HEK293T (cell line): ENCODE results near the gene PPP1CA.

Experiments used
- FOXK2 ChIP-seq: fragments of 450-650 bp; IDR thresholded peaks from 2 replicates; pipeline ENCODE4 v1.6.1; 2016; ENCODE audit warnings: mild to moderate bottlenecking
- LEF1 ChIP-seq: fragments of 450-650 bp; IDR thresholded peaks from 2 replicates; pipeline ENCODE4 v1.6.1; 2017; ENCODE audit warnings: mild to moderate bottlenecking, borderline replicate concordance
- SUZ12 ChIP-seq: fragments of 450-650 bp; IDR thresholded peaks from 2 replicates; pipeline ENCODE4 v1.6.1; 2016; ENCODE audit warnings: mild to moderate bottlenecking
- ZNF384 ChIP-seq: fragments of 450-650 bp; IDR thresholded peaks from 2 replicates; pipeline ENCODE4 v1.6.1; 2016

DNA sequence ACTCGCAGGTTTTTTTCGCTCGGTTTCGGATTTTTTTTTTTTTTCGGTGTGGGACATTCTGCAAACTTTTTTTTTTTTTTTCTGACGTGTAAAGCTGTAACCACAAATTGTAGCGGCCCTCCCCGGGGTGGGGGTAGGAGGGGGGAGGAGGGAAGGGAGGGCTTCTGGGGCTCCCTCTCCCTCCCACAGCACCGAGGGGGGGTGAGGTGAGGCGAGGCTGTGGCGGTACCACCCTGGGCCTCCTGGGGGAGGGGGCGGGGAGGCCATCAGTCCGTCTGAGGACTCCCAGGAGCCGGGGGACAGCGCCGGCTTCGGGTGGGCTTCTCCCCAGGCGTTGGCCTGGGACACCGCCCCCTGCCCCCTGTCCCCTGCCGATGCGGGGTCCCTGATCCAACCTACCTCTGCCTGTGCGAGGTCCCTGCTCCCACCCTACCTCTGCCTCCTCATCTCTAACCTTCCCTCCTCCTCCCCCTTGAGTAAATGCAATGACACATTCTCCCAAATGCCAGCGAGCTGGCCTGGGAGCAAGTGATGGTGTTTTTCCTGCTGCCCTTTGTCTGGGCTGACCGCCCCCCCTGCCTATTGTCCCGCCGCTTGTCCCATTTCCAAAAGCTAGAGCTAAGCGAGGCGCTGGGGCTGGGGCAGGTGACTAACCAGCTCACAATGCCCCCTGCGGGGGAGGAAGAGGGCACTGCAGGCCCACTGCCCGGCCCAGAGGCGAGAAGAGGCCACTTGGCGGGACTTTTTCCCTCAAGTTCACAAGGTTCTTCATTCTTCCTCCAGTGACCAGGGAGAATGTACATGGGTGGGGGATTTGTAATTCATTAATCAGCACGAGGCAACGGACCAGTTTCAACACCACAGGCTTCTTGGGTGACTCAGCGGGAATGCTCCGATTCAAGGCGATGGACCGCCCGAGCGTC, 27.7 kb downstream of the PPP1CA start:
- TF ChIP-seq LEF1 (no peak), FOXK2 (no peak), ZNF384 (0 out of 2 replicates have a peak, but pooled peaks have one; percentile 62), SUZ12 (no peak)
